Measurements from ENCODE around the gene BAZ1B. TPM values are rescaled to one million over a fixed set of nuclear protein-coding genes. Genes with fewer than 3 reads are reported as not detected.

BAZ1B gene
- total RNA-seq, 1 donor from 2014 or later: 80.7 TPM

DNA sequence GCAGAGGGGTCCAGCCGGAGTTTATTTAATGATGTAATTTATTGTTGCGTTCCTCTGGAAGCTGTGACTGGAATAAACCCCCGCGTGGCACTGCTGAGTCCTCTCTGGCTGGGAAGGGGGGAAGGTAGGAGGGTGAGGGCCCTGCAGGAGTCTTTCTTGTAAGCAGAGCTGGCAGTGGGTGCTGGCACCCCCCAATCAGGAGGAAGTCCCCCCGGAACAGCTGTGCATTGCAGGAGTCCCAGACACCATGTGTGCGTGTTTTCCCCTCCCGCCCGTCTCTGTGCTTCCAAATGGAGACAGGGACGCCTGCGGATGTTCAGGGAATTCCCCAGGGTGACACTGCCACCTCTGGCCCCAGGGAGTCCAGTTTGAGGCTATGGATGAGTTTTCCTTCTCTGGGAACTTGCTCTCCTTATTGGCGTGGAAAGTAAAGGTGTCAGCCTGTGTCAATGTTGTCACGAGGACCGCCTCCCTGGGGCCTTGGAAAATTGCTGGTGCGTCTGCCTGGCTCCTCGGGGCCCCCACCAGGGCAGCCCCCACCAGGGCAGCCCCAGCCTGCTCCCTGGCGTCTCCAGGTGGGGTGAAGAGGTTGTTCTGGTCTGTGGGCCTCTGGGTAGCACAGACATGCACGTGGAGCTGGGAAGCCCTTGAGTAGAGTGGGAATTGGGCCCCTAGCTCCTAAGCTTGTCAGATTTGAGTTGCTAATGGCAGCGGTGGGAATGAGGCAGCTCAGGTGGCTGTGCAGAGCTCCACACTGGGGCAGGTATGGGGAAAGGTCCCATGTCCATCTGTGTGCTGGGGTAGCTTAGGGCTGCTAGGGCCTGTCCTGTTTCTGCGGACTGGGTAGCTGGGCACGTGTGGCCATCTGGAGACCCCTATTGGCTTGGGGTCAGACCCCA is 85.8 kb downstream of the BAZ1B start:
- H3K4me3 Mint-ChIP-seq (ENCODE audit: unreplicated experiment): peak overlapping the region; percentile 29

DNA sequence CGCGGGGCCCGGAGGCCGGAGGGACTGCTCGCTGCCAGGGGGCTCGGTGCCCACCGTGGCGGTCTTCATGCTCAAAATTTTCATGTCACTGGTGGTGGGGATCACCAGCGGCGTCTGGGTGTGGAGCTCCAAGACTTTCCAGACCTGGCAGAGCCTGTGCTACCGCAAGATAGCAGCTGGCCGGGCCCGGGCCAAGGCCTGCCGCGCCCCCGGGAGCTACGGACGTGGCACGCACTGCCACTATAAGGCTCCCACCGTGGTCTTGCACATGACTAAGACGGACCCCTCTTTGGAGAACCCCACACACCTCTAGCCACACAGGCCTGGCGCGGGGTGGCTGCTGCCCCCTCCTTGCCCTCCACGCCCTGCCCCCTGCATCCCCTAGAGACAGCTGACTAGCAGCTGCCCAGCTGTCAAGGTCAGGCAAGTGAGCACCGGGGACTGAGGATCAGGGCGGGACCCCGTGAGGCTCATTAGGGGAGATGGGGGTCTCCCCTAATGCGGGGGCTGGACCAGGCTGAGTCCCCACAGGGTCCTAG is 86.6 kb downstream of the BAZ1B start:
- Mint-ChIP-seq H3K9me3 (ENCODE audit: unreplicated experiment) (no peaks in the 10 kb centered on the region), H3K4me1 (ENCODE audit: unreplicated experiment) (peaks cover 24% of the 10 kb centered on the region), H3K27me3 (ENCODE audit: unreplicated experiment) (no peaks in the 10 kb centered on the region), H3K27ac (ENCODE audit: unreplicated experiment) (no peak overlapping the region), H3K4me3 (ENCODE audit: unreplicated experiment) (peak overlapping the region; percentile 57), H3K36me3 (ENCODE audit: unreplicated experiment) (peaks cover 4% of the 10 kb centered on the region)
- TF ChIP-seq, protein P1, sequence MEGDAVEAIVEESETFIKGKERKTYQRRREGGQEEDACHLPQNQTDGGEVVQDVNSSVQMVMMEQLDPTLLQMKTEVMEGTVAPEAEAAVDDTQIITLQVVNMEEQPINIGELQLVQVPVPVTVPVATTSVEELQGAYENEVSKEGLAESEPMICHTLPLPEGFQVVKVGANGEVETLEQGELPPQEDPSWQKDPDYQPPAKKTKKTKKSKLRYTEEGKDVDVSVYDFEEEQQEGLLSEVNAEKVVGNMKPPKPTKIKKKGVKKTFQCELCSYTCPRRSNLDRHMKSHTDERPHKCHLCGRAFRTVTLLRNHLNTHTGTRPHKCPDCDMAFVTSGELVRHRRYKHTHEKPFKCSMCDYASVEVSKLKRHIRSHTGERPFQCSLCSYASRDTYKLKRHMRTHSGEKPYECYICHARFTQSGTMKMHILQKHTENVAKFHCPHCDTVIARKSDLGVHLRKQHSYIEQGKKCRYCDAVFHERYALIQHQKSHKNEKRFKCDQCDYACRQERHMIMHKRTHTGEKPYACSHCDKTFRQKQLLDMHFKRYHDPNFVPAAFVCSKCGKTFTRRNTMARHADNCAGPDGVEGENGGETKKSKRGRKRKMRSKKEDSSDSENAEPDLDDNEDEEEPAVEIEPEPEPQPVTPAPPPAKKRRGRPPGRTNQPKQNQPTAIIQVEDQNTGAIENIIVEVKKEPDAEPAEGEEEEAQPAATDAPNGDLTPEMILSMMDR (IDR thresholded peaks at IDR 0.05): no peak
- no peak for DNase-seq (ENCODE audit: extremely low spot score, unreplicated experiment)

More for the DNA sequence above, 85.8 kb downstream of the BAZ1B start:
- Mint-ChIP-seq H3K4me1 (ENCODE audit: unreplicated experiment) (peaks cover 24% of the 10 kb centered on the region), H3K27me3 (ENCODE audit: unreplicated experiment) (no peaks in the 10 kb centered on the region), H3K9me3 (ENCODE audit: unreplicated experiment) (no peaks in the 10 kb centered on the region), H3K36me3 (ENCODE audit: unreplicated experiment) (peaks cover 7% of the 10 kb centered on the region), H3K27ac (ENCODE audit: unreplicated experiment) (no peak overlapping the region)
- no peak for DNase-seq (ENCODE audit: extremely low spot score, unreplicated experiment)
- TF ChIP-seq, protein P1 (IDR thresholded peaks at IDR 0.05): no peak

DNA sequence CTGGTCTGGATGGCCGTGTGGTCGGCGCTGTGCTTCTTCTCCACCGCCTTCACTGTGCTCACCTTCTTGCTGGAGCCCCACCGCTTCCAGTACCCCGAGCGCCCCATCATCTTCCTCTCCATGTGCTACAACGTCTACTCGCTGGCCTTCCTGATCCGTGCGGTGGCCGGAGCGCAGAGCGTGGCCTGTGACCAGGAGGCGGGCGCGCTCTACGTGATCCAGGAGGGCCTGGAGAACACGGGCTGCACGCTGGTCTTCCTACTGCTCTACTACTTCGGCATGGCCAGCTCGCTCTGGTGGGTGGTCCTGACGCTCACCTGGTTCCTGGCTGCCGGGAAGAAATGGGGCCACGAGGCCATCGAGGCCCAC is 87.4 kb downstream of the BAZ1B start:
- Mint-ChIP-seq H3K4me3 (ENCODE audit: unreplicated experiment) (peak overlapping the region; percentile 57), H3K4me1 (ENCODE audit: unreplicated experiment) (peaks cover 27% of the 10 kb centered on the region), H3K27ac (ENCODE audit: unreplicated experiment) (no peak overlapping the region), H3K9me3 (ENCODE audit: unreplicated experiment) (no peaks in the 10 kb centered on the region), H3K27me3 (ENCODE audit: unreplicated experiment) (no peaks in the 10 kb centered on the region), H3K36me3 (ENCODE audit: unreplicated experiment) (peaks cover 4% of the 10 kb centered on the region)
- TF ChIP-seq, protein P1 (IDR thresholded peaks at IDR 0.05): no peak
- no peak for DNase-seq (ENCODE audit: extremely low spot score, unreplicated experiment)

DNA sequence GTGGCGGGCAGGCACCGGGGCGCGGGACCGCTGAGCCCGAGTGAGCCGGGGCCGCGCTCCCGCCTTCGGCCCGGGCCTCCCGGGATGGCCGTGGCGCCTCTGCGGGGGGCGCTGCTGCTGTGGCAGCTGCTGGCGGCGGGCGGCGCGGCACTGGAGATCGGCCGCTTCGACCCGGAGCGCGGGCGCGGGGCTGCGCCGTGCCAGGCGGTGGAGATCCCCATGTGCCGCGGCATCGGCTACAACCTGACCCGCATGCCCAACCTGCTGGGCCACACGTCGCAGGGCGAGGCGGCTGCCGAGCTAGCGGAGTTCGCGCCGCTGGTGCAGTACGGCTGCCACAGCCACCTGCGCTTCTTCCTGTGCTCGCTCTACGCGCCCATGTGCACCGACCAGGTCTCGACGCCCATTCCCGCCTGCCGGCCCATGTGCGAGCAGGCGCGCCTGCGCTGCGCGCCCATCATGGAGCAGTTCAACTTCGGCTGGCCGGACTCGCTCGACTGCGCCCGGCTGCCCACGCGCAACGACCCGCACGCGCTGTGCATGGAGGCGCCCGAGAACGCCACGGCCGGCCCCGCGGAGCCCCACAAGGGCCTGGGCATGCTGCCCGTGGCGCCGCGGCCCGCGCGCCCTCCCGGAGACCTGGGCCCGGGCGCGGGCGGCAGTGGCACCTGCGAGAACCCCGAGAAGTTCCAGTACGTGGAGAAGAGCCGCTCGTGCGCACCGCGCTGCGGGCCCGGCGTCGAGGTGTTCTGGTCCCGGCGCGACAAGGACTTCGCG is 88.0 kb downstream of the BAZ1B start:
- H3K36me3 Mint-ChIP-seq (ENCODE audit: unreplicated experiment): no peaks in the 10 kb centered on the region

More for the DNA sequence above, 88.0 kb downstream of the BAZ1B start:
- Mint-ChIP-seq H3K4me1 (ENCODE audit: unreplicated experiment) (peaks cover 28% of the 10 kb centered on the region), H3K9me3 (ENCODE audit: unreplicated experiment) (no peaks in the 10 kb centered on the region), H3K4me3 (ENCODE audit: unreplicated experiment) (no peak overlapping the region), H3K27ac (ENCODE audit: unreplicated experiment) (no peak overlapping the region), H3K27me3 (ENCODE audit: unreplicated experiment) (no peaks in the 10 kb centered on the region)
- DNase-seq (ENCODE audit: extremely low spot score, unreplicated experiment): no peak
- TF ChIP-seq, protein P1 (IDR thresholded peaks at IDR 0.05): no peak

Measured in osteocyte (in vitro differentiated cells).